ENCODE data around the gene DDR2.

The DDR2 gene

DNA sequence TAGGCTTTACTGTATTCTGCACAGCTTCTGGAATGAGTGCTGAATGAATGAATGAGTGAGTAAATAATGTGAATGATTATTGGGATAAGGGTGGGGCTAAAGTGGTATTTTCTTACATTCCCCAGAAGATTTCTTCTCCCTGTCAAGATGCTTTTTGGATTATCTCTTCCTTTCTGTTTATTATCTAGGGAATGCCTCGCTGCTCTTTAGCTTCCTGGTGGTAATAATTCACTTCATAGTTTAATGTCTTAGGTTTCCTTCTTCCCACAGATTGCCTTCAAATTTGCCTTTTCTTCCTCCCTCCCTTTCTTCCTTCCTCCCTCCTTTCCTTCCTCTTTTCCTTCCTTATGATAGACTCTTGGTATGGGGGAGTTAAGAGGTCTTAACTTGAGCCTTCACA, 24.0 kb downstream of the DDR2 start:
- H3K9me3 ChIP-seq (ENCODE audit: insufficient read depth, low read depth, low read length), result no peaks in the 10 kb centered on the region
- no peaks in the 10 kb centered on the region for H3K27me3 ChIP-seq (ENCODE audit: insufficient read depth, low read length)
- no peak overlapping the region for H3K4me3 ChIP-seq (ENCODE audit: low read length)
- no peak overlapping the region for H3K27ac ChIP-seq (ENCODE audit: low read depth, low read length)
- H3K36me3 ChIP-seq (ENCODE audit: insufficient read depth, low read length), result no peaks in the 10 kb centered on the region
- H3K9ac ChIP-seq (ENCODE audit: low read depth, low read length), result no peak overlapping the region
- H3K4me1 ChIP-seq (ENCODE audit: insufficient read depth, low read length), result no peaks in the 10 kb centered on the region
- no CpG with 5 or more reads among the region's 1 CpG for WGBS

DNA sequence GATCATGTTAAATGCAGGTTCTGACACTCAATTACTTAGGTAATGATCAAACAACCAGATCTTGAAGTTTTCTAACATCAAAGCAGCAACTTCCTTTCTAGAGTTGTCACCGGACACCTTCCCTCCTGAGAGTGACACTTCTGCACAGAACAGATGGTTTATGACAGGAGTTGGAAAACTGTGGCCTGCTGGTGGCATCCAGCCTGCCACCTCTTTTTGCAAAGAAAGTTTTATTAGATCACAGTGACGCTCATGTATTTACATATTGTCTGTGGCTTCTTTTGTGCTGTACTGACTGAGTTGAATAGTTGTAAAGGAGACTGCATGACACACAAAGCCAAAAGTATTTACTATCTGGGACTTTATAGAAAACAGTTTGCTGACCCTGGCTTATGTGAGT, 28.3 kb downstream of the DDR2 start:
- Histone ChIP-seq H3K4me1 (ENCODE audit: insufficient read depth, low read length) (peaks cover 12% of the 10 kb centered on the region; the same call in 1 of the 2 replicates), H3K27ac (ENCODE audit: low read depth, low read length) (no peak overlapping the region), H3K36me3 (ENCODE audit: insufficient read depth, low read length) (no peaks in the 10 kb centered on the region), H3K4me3 (ENCODE audit: low read length) (no peak overlapping the region), H3K27me3 (ENCODE audit: insufficient read depth, low read length) (no peaks in the 10 kb centered on the region), H3K9me3 (ENCODE audit: insufficient read depth, low read depth, low read length) (no peaks in the 10 kb centered on the region), H3K9ac (ENCODE audit: low read depth, low read length) (no peak overlapping the region)
- WGBS, result 91% methylated on average over 2 of the region's 2 CpGs

DNA sequence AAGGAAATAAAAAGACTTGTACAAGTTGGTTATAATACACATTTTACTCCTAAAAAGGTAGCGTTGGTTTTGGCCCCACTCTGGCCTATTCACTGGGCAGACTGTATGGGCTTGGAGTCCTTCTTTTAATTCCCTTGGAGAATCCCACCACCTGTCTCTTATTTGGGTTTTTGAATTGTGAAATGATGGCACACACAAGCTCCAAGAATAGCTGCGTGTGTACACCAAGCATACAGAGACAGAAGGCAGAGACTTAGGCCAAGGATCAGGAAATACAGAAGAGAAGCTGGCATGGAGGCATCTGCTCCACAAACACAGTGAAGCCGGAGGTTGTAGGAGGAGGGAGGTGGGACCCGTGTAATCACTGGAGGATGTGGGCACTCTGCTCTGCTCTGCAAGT, 29.1 kb downstream of the DDR2 start:
- 89% methylated on average over 4 of the region's 4 CpGs for WGBS
- Histone ChIP-seq H3K27ac (ENCODE audit: low read depth, low read length) (no peak overlapping the region), H3K4me1 (ENCODE audit: insufficient read depth, low read length) (peaks cover 12% of the 10 kb centered on the region; the same call in 1 of the 2 replicates), H3K9me3 (ENCODE audit: insufficient read depth, low read depth, low read length) (no peaks in the 10 kb centered on the region), H3K9ac (ENCODE audit: low read depth, low read length) (no peak overlapping the region), H3K36me3 (ENCODE audit: insufficient read depth, low read length) (no peaks in the 10 kb centered on the region), H3K4me3 (ENCODE audit: low read length) (no peak overlapping the region), H3K27me3 (ENCODE audit: insufficient read depth, low read length) (no peaks in the 10 kb centered on the region)

DNA sequence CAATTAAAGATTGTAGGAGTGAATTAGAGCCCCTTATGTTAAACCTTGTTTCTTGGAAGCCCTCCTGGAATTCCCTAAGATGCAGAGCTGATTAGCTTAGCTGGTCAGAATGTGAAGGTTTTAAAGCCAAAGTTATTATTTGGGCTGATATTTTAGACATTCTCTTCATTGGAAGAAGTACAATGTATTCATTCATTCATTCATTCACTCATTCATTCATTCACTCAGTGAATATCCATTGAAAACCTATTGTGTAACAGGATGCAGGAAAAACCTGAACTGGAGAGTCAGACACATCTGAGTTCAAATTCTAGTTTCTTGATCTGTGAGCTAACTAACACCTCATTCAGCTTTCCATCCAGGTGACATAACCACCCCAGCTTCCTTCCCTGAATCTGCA, 29.7 kb downstream of the DDR2 start:
- H3K36me3 ChIP-seq (ENCODE audit: insufficient read depth, low read length), result no peaks in the 10 kb centered on the region
- no peaks in the 10 kb centered on the region for H3K27me3 ChIP-seq (ENCODE audit: insufficient read depth, low read length)
- peaks cover 12% of the 10 kb centered on the region; the same call in 1 of the 2 replicates for H3K4me1 ChIP-seq (ENCODE audit: insufficient read depth, low read length)
- H3K4me3 ChIP-seq (ENCODE audit: low read length), result no peak overlapping the region
- H3K9ac ChIP-seq (ENCODE audit: low read depth, low read length), result no peak overlapping the region
- no peak overlapping the region for H3K27ac ChIP-seq (ENCODE audit: low read depth, low read length)
- H3K9me3 ChIP-seq (ENCODE audit: insufficient read depth, low read depth, low read length), result no peaks in the 10 kb centered on the region

DNA sequence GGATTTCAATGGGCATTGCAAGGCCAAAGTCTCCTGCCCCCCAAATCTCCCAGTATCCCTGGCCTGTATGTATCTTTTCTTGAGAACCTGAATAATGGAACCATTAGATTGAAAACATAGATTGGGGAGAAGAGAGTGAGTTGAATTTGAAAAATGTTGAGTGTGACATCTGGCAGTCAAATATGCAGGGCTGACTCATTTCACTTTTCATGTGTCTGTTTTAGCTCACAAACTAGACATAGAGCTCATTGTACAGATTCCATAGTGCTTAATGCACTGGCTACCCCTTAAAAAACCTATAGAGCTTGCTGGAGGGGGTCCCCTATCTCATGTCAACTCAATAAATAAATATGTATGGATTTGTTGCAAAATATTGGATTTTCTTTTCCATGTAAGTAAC, 30.8 kb downstream of the DDR2 start:
- H3K36me3 ChIP-seq (ENCODE audit: insufficient read depth, low read length), result no peaks in the 10 kb centered on the region
- H3K9ac ChIP-seq (ENCODE audit: low read depth, low read length), result no peak overlapping the region; the same call in 1 of the 2 replicates
- peaks cover 12% of the 10 kb centered on the region; the same call in 1 of the 2 replicates for H3K4me1 ChIP-seq (ENCODE audit: insufficient read depth, low read length)
- no peak overlapping the region for H3K4me3 ChIP-seq (ENCODE audit: low read length)
- no peak overlapping the region; the same call in 1 of the 2 replicates for H3K27ac ChIP-seq (ENCODE audit: low read depth, low read length)
- no peaks in the 10 kb centered on the region for H3K27me3 ChIP-seq (ENCODE audit: insufficient read depth, low read length)
- H3K9me3 ChIP-seq (ENCODE audit: insufficient read depth, low read depth, low read length), result no peaks in the 10 kb centered on the region

DNA sequence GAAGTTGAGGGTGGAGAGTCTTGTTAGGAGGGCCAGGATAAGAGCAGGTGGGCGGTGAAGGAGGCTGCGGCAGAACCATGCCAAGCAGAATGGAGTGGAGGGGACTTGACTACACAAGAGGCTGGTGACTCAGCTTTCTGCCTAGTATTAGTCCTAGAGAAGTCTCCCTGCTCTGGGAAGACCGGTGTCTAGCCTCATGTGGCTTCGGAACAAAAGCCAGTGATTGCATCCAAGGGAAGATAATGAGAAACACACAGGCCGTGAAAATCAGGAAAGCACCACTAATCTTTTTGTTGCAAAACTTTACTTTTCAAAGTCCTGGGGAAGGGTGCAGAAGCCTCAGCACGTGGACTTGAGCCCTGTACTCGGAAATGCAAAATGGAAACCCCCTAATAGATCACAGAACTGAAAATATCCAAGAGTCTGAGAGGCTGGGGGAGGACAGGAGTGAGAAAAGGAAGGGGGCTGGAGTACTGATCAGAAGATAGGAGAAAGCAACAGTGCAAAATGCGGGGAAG, 31.4 kb downstream of the DDR2 start:
- 68% methylated on average over 8 of the region's 8 CpGs for WGBS
- Histone ChIP-seq H3K4me3 (ENCODE audit: low read length) (no peak overlapping the region), H3K4me1 (ENCODE audit: insufficient read depth, low read length) (peaks cover 12% of the 10 kb centered on the region; the same call in 1 of the 2 replicates)

DNA sequence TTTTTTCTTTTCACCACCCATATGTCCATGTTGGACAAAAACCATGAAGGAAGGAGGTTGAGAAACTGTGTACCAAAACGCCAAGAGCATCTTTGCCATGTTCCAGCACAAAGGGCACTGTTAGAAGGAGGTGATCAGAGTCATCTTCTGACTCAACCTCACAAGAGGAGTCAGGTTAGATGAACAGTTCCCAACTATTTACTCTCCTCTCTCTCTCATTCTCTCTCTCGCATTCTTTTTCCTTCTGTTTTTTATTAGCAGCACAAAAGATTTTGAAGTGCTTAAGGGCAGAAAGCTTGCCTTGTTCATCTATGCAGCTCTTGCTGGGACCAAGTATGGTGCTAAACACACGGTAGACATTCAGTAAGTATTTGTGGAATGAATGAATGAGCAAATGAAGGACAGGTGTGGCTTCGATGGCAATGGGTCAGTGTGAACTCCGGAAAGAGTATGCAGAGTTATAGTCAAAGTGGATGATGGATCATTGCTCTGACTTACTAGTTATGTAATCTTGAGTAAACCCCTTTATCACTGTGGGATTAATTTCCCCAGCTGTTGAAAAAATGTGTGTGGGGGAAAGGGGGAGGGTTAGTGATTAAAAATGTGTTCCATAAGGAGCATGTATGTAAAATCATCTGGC, 33.9 kb downstream of the DDR2 start:
- H3K27ac ChIP-seq (ENCODE audit: low read depth, low read length), result no peak overlapping the region
- no peak overlapping the region for H3K9ac ChIP-seq (ENCODE audit: low read depth, low read length)
- WGBS, result 91% methylated on average over 5 of the region's 5 CpGs
- no peaks in the 10 kb centered on the region for H3K36me3 ChIP-seq (ENCODE audit: insufficient read depth, low read length)
- H3K4me1 ChIP-seq (ENCODE audit: insufficient read depth, low read length), result peaks cover 12% of the 10 kb centered on the region; the same call in 1 of the 2 replicates
- H3K4me3 ChIP-seq (ENCODE audit: low read length), result no peak overlapping the region
- H3K27me3 ChIP-seq (ENCODE audit: insufficient read depth, low read length), result no peaks in the 10 kb centered on the region
- H3K9me3 ChIP-seq (ENCODE audit: insufficient read depth, low read depth, low read length), result no peaks in the 10 kb centered on the region

More for the DNA sequence above, 31.4 kb downstream of the DDR2 start:
- H3K9ac ChIP-seq (ENCODE audit: low read depth, low read length), result peak overlapping the region; percentile 43; the same call in 1 of the 2 replicates
- no peaks in the 10 kb centered on the region for H3K36me3 ChIP-seq (ENCODE audit: insufficient read depth, low read length)
- no peaks in the 10 kb centered on the region for H3K27me3 ChIP-seq (ENCODE audit: insufficient read depth, low read length)
- H3K27ac ChIP-seq (ENCODE audit: low read depth, low read length), result peak overlapping the region; percentile 6; the same call in 1 of the 2 replicates
- no peaks in the 10 kb centered on the region for H3K9me3 ChIP-seq (ENCODE audit: insufficient read depth, low read depth, low read length)

DNA sequence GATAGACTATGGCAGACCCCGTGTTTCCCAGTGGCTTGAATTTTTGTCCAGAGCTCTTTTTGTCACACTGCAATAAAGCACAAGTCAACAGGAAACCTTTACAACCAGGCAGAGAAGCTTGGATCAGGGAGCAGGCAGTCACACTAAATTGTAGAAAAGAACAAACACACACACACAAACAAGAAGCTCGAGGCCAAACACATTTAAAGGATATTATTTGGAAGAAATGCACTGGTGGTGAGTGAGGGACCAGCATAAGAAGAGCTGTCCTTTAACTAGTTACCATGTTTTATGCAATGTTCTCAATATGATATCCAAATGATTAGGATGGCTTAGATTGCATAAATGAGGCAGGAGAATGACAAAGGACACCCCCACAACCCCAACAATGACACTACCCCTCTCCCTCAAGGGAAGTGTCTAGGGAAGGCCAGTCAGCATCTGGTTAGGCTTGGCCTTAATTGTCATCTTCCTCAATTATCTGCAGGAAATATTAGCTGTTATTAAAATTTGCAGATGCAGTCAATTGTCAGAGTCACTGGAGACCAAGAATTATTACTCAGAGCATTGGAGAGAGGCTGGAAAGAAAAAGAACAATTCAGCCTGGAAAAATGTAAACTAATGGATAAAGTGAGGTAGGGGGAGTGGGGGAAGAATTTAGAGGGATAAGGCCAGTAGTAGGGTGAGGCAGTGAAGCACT, 35.3 kb downstream of the DDR2 start:
- no peaks in the 10 kb centered on the region for H3K36me3 ChIP-seq (ENCODE audit: insufficient read depth, low read length)
- 85% methylated on average over 1 of the region's 2 CpGs for WGBS
- H3K9ac ChIP-seq (ENCODE audit: low read depth, low read length), result no peak overlapping the region
- peaks cover 12% of the 10 kb centered on the region; the same call in 1 of the 2 replicates for H3K4me1 ChIP-seq (ENCODE audit: insufficient read depth, low read length)
- no peaks in the 10 kb centered on the region for H3K27me3 ChIP-seq (ENCODE audit: insufficient read depth, low read length)
- no peak overlapping the region for H3K27ac ChIP-seq (ENCODE audit: low read depth, low read length)
- no peak overlapping the region for H3K4me3 ChIP-seq (ENCODE audit: low read length)
- no peaks in the 10 kb centered on the region for H3K9me3 ChIP-seq (ENCODE audit: insufficient read depth, low read depth, low read length)

DNA sequence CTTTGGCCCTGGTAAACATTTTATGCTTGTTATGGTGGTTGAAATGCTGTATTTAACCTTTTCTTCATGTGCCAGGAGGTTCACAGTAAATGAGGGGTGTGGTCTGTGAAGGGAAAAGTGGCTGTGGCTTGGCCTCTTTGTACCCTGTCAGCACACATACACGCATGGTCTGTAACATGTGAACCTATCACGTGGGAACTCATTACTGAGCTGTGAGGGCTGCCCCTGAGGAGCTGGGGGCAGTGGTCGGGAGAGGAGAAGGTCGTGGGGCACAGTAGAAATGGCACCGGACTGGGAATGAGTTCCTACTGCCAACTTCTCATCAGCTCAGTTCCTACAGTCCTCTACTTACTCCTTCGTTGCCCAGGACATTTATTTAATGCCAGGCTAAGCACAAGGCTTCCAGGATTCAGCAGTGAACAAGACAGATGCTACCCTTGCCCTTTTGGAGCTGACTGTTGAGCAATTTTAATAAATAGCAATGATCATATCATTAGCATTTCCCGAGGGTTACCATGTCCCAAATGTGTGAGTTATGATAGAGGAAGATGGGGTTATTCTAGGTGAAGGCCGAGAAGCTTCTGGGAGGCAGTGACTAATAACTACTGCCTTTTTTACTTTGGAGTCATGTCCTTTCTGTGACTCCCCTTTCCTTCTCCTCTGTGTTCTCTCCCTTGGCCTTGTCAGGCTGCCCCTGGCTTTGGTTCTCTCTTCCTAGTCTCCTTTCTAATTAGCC, 38.8 kb downstream of the DDR2 start:
- Histone ChIP-seq H3K9me3 (ENCODE audit: insufficient read depth, low read depth, low read length) (no peaks in the 10 kb centered on the region), H3K27ac (ENCODE audit: low read depth, low read length) (no peak overlapping the region), H3K4me1 (ENCODE audit: insufficient read depth, low read length) (no peaks in the 10 kb centered on the region), H3K36me3 (ENCODE audit: insufficient read depth, low read length) (no peaks in the 10 kb centered on the region), H3K9ac (ENCODE audit: low read depth, low read length) (no peak overlapping the region), H3K4me3 (ENCODE audit: low read length) (no peak overlapping the region), H3K27me3 (ENCODE audit: insufficient read depth, low read length) (no peaks in the 10 kb centered on the region)
- 89% methylated on average over 8 of the region's 8 CpGs for WGBS

DNA sequence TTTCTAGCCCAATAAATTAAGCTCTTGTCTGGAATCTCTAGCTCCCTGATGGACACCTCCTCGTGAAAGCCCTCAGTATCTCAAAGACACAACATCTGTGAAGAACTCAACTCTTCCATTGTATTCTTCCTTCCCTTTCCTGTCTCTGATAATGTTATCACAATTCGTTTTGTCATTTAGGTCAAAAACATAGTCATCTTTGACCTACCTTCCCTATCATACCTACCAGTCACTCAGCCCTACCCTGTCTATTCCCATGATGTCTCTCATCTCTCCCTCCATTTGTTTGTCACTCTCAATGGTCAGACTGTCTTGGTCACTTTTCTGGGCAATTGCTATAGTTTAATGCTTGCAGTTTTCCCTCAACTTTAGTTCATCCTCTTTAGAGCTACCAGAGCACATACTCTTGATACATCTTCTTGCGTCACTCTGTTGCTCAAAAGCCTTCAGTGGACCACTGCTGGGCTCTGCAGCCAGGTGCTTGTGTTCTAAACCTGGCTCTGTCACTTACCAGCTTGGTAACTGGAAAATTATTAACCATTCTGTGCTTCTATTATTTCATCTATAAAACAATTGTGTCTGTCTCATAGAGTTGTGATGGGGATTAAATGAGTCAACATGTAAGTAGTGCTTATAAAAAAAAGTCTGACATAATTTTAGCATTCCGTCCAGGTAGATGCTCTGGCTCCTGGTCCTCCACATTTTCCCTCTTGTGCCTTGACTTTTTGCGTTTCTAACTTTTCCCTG, 39.6 kb downstream of the DDR2 start:
- Histone ChIP-seq H3K27ac (ENCODE audit: low read depth, low read length) (no peak overlapping the region), H3K9ac (ENCODE audit: low read depth, low read length) (no peak overlapping the region), H3K4me1 (ENCODE audit: insufficient read depth, low read length) (no peaks in the 10 kb centered on the region), H3K27me3 (ENCODE audit: insufficient read depth, low read length) (no peaks in the 10 kb centered on the region), H3K4me3 (ENCODE audit: low read length) (no peak overlapping the region), H3K36me3 (ENCODE audit: insufficient read depth, low read length) (no peaks in the 10 kb centered on the region), H3K9me3 (ENCODE audit: insufficient read depth, low read depth, low read length) (no peaks in the 10 kb centered on the region)
- 74% methylated on average over 5 of the region's 5 CpGs for whole genome bisulfite sequencing

Data from HUES64 (cell line).